Liver (tissue), 9 donors: ENCODE results near the gene BSPRY. TPM values are rescaled to one million over a fixed set of nuclear protein-coding genes. Genes with fewer than 3 reads are reported as not detected.

Experiments used
- DNase-seq: peaks from one replicate; pipeline ENCODE4 v3.0.0-alpha.2; 2017; ENCODE audit warnings: low spot score
- H3K27ac ChIP-seq, 2 donors: one replicate each; pipeline ENCODE4 v1.7.0; 2013; ENCODE audit warnings: inconsistent platforms in 2 of 2, low read length in 2 of 2, control low read depth in 1 of 2, low read depth in 1 of 2, mild to moderate bottlenecking in 1 of 2
- H3K27me3 ChIP-seq, 4 donors: one replicate each; pipeline versions ENCODE4 v1.6.1 to v1.7.0; 2013; ENCODE audit warnings: low read length in 3 of 4, inconsistent platforms in 1 of 4, mild to moderate bottlenecking in 1 of 4, moderate library complexity in 1 of 4; ENCODE audit not compliant: control insufficient read depth in 4 of 4, insufficient read depth in 4 of 4
- H3K36me3 ChIP-seq, 4 donors: one replicate each; pipeline versions ENCODE4 v1.6.1 to v1.7.0; 2013; ENCODE audit warnings: low read length in 3 of 4, mild to moderate bottlenecking in 3 of 4, low read depth in 1 of 4, moderate library complexity in 1 of 4; ENCODE audit not compliant: control insufficient read depth in 4 of 4, insufficient read depth in 3 of 4
- H3K4me1 ChIP-seq, 4 donors: one replicate each; pipeline versions ENCODE4 v1.6.1 to v1.7.0; 2013; ENCODE audit warnings: low read length in 3 of 4, mild to moderate bottlenecking in 3 of 4, moderate library complexity in 1 of 4; ENCODE audit not compliant: control insufficient read depth in 4 of 4, insufficient read depth in 4 of 4
- H3K4me3 ChIP-seq, 3 donors: one replicate each; pipeline versions ENCODE4 v1.6.1 to v1.7.0; 2013; ENCODE audit warnings: low read length in 3 of 3, control low read depth in 1 of 3, low read depth in 1 of 3, mild to moderate bottlenecking in 1 of 3
- H3K9ac ChIP-seq, 2 donors: one replicate each; pipeline ENCODE4 v1.7.0; 2013; ENCODE audit warnings: low read length in 2 of 2, mild to moderate bottlenecking in 2 of 2, moderate library complexity in 2 of 2, control low read depth in 1 of 2, low read depth in 1 of 2
- H3K9me3 ChIP-seq, 4 donors: one replicate each; pipeline versions ENCODE4 v1.6.1 to v1.7.0; 2013; ENCODE audit warnings: low read length in 3 of 4; ENCODE audit not compliant: control insufficient read depth in 4 of 4
- FOXA1 ChIP-seq: IDR thresholded peaks from 2 replicates; pipeline ENCODE4 v1.6.1; 2016; ENCODE audit warnings: antibody characterized with exemption
- GABPA ChIP-seq, 2 donors: IDR thresholded peaks in 1 of 2; conservative IDR thresholded peaks in 1 of 2; 2 replicates each; pipeline ENCODE4 v1.6.1; 2016; ENCODE audit warnings: antibody characterized with exemption in 2 of 2, mild to moderate bottlenecking in 1 of 2, moderate library complexity in 1 of 2
- HNF4A ChIP-seq, 2 donors: conservative IDR thresholded peaks; 2 replicates each; pipeline ENCODE4 v1.6.1; 2016; ENCODE audit warnings: antibody characterized with exemption in 2 of 2, mild to moderate bottlenecking in 2 of 2
- HNF4G ChIP-seq: IDR thresholded peaks from 2 replicates; pipeline ENCODE4 v1.6.1; 2016; ENCODE audit warnings: antibody characterized with exemption
- JUND ChIP-seq, 2 donors: IDR thresholded peaks; 2 replicates each; pipeline ENCODE4 v1.6.1; 2016; ENCODE audit warnings: antibody characterized with exemption in 2 of 2
- NR2F2 ChIP-seq: IDR thresholded peaks from 2 replicates; pipeline ENCODE4 v1.6.1; 2016; ENCODE audit warnings: antibody characterized with exemption
- RAD21 ChIP-seq, 2 donors: IDR thresholded peaks; 2 replicates each; pipeline ENCODE4 v1.6.1; 2016; ENCODE audit warnings: antibody characterized with exemption in 2 of 2, mild to moderate bottlenecking in 2 of 2
- RXRA ChIP-seq, 2 donors: IDR thresholded peaks; 2 replicates each; pipeline ENCODE4 v1.6.1; 2017 to 2018; ENCODE audit warnings: antibody characterized with exemption in 2 of 2, mild to moderate bottlenecking in 1 of 2
- TAF1 ChIP-seq: conservative IDR thresholded peaks from 2 replicates; pipeline ENCODE4 v1.6.1; 2016; ENCODE audit warnings: antibody characterized with exemption, mild to moderate bottlenecking
- YY1 ChIP-seq: IDR thresholded peaks from 2 replicates; pipeline ENCODE4 v1.6.1; 2016; ENCODE audit warnings: antibody characterized with exemption, mild to moderate bottlenecking
- WGBS: extraction: QIAGEN DNeasy Blood & Tissue Kit; methylation state at CpG from one replicate; pipeline ENCODE4 v1.1.7; 2013; 5-methylcytosine and 5-hydroxymethylcytosine counted together
- polyA plus RNA-seq, 2 donors: library from polyadenylated mRNA; stranded (reverse) in 1 of 2; unstranded in 1 of 2; fragments of 200-250 nt in 1 of 2; fragments of >200 nt in 1 of 2; fragmentation: Nextera tagmentation in 1 of 2; extraction: Ambion mirVana in 1 of 2; gene quantifications; one replicate each; pipeline versions ENCODE4 v1.2.1 to v1.2.3, GENCODE V29; 2013 to 2015
- total RNA-seq, 2 donors: library from RNA; depleted of rRNA; stranded (reverse); fragments of >200 nt; gene quantifications; one replicate each; pipeline ENCODE4 v1.2.3, GENCODE V29; 2014
- TF ChIP-seq, protein P1 (sequence below): IDR thresholded peaks from 2 replicates; pipeline ENCODE4 v1.6.1; 2016; ENCODE audit warnings: antibody characterized with exemption
- TF ChIP-seq, protein P2 (sequence below): IDR thresholded peaks from 2 replicates; pipeline ENCODE4 v1.6.1; 2016; ENCODE audit warnings: antibody characterized with exemption
- TF ChIP-seq, protein P3 (sequence below): IDR thresholded peaks from 2 replicates; pipeline ENCODE4 v1.6.1; 2016; ENCODE audit warnings: antibody characterized with exemption
- TF ChIP-seq, protein P4 (sequence below): IDR thresholded peaks from 2 replicates; pipeline ENCODE4 v1.6.1; 2016; ENCODE audit warnings: antibody characterized with exemption, mild to moderate bottlenecking
- TF ChIP-seq, protein P5 (sequence below): fragments of 150-350 bp; IDR thresholded peaks from 2 replicates; pipeline ENCODE4 v1.5.1; 2017; ENCODE audit warnings: improper control_type of control experiment, low read depth, low read length; ENCODE audit not compliant: missing input control
- donor health status: healthy.
- donor health status: healthy.
- donor health status: healthy.
- donor health status: healthy.
- donor health status: healthy.

The BSPRY gene
- total and polyA plus RNA-seq, 4 donors = 0.31 to 2.3 (median 0.65) TPM

DNA sequence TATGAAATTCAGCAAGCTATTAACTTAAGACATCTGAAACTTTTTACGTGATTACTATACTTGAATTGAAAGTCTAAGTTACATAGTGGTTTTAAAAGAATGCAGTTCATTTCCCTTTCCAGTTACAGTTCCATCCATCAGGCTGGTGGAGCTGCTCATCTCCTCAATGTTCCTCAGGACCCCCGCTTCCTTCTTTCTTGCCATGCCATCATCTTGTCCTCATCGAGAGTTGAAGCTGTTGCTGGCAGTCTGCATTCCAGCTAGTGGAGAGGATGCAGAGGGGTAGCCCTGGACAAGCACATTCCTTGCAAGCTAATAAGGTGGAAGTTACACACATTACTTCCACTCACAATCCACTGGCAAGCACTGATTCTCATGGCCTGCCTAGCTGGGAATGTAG lies 37.4 kb upstream of the BSPRY start (continued):
- no peak for TF ChIP-seq HNF4A (conservative IDR thresholded peaks at IDR 0.05)
- TF ChIP-seq JUND (IDR thresholded peaks at IDR 0.05) = no peak
- no peak for TF ChIP-seq GABPA (IDR thresholded peaks at IDR 0.05 in 1 of 2, conservative IDR thresholded peaks at IDR 0.05 in 1 of 2)
- TF ChIP-seq YY1 = no peak
- no peak for TF ChIP-seq FOXA1
- TF ChIP-seq RAD21 (IDR thresholded peaks at IDR 0.05) = no peak
- TF ChIP-seq, protein P1, sequence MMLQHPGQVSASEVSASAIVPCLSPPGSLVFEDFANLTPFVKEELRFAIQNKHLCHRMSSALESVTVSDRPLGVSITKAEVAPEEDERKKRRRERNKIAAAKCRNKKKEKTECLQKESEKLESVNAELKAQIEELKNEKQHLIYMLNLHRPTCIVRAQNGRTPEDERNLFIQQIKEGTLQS = no peak

DNA sequence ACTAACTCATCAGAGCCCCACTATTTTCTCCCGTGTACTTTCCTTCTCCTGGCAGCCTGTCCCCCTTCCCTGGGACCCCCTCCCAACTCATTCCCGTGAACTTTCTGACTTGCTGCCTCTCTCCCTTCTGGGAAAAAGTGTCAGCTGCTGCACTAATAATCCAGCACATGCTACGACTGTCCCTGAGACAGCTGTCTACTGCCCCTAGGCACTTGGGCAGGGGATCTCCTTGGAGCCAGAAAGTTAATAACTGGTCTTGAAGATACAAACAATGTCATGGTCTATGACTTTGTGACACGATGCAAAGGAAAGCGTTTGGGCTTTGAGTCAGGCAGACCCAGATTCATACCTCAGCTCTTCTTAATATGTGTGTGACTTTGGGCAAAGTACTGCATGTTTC lies 36.1 kb upstream of the BSPRY start:
- Histone ChIP-seq H3K27ac (no peak overlapping the region), H3K4me1 (no peaks in the 10 kb centered on the region), H3K9ac (no peak overlapping the region), H3K9me3 (no peaks in the 10 kb centered on the region), H3K4me3 (no peak overlapping the region), H3K27me3 (no peaks in the 10 kb centered on the region), H3K36me3 (peaks cover 0 to 3% (median 0%) of the 10 kb centered on the region in 4 donors)
- 88% methylated on average over 5 of the region's 5 CpGs for WGBS
- DNase-seq = no peak
- TF ChIP-seq GABPA (IDR thresholded peaks at IDR 0.05 in 1 of 2, conservative IDR thresholded peaks at IDR 0.05 in 1 of 2) (no peak), HNF4A (conservative IDR thresholded peaks at IDR 0.05) (no peak), FOXA1 (no peak), NR2F2 (no peak)
- TF ChIP-seq, protein P2, sequence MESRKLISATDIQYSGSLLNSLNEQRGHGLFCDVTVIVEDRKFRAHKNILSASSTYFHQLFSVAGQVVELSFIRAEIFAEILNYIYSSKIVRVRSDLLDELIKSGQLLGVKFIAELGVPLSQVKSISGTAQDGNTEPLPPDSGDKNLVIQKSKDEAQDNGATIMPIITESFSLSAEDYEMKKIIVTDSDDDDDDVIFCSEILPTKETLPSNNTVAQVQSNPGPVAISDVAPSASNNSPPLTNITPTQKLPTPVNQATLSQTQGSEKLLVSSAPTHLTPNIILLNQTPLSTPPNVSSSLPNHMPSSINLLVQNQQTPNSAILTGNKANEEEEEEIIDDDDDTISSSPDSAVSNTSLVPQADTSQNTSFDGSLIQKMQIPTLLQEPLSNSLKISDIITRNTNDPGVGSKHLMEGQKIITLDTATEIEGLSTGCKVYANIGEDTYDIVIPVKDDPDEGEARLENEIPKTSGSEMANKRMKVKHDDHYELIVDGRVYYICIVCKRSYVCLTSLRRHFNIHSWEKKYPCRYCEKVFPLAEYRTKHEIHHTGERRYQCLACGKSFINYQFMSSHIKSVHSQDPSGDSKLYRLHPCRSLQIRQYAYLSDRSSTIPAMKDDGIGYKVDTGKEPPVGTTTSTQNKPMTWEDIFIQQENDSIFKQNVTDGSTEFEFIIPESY = no peak
- TF ChIP-seq, protein P3, sequence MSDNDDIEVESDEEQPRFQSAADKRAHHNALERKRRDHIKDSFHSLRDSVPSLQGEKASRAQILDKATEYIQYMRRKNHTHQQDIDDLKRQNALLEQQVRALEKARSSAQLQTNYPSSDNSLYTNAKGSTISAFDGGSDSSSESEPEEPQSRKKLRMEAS = no peak
- TF ChIP-seq, protein P4, sequence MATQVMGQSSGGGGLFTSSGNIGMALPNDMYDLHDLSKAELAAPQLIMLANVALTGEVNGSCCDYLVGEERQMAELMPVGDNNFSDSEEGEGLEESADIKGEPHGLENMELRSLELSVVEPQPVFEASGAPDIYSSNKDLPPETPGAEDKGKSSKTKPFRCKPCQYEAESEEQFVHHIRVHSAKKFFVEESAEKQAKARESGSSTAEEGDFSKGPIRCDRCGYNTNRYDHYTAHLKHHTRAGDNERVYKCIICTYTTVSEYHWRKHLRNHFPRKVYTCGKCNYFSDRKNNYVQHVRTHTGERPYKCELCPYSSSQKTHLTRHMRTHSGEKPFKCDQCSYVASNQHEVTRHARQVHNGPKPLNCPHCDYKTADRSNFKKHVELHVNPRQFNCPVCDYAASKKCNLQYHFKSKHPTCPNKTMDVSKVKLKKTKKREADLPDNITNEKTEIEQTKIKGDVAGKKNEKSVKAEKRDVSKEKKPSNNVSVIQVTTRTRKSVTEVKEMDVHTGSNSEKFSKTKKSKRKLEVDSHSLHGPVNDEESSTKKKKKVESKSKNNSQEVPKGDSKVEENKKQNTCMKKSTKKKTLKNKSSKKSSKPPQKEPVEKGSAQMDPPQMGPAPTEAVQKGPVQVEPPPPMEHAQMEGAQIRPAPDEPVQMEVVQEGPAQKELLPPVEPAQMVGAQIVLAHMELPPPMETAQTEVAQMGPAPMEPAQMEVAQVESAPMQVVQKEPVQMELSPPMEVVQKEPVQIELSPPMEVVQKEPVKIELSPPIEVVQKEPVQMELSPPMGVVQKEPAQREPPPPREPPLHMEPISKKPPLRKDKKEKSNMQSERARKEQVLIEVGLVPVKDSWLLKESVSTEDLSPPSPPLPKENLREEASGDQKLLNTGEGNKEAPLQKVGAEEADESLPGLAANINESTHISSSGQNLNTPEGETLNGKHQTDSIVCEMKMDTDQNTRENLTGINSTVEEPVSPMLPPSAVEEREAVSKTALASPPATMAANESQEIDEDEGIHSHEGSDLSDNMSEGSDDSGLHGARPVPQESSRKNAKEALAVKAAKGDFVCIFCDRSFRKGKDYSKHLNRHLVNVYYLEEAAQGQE = no peak

DNA sequence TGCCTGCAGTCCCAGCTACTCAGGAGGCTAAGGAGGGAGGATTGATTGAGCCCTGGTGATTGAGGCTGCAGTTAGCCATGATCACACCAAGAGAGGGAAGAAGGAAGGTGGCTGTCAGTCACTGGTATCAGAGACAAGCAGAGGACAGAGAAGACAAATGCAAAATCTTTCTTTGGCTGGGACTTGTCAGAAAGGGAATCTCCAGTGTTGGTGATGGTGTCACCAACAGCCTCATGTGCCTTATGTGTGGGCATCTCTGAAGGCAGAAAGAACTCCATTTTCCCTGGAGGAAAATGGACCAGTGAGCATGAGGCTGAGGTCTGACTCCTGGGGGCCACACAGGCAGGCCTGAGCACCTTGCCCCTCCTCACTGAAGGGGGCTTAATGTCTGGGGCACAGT lies 34.1 kb upstream of the BSPRY start:
- Histone ChIP-seq H3K27ac (no peak overlapping the region), H3K36me3 (peaks cover 0 to 7% (median 2%) of the 10 kb centered on the region in 4 donors), H3K4me3 (no peak overlapping the region), H3K9ac (no peak overlapping the region), H3K27me3 (no peaks in the 10 kb centered on the region), H3K9me3 (no peaks in the 10 kb centered on the region), H3K4me1 (no peaks in the 10 kb centered on the region)
- no peak for DNase-seq
- TF ChIP-seq, protein P5, sequence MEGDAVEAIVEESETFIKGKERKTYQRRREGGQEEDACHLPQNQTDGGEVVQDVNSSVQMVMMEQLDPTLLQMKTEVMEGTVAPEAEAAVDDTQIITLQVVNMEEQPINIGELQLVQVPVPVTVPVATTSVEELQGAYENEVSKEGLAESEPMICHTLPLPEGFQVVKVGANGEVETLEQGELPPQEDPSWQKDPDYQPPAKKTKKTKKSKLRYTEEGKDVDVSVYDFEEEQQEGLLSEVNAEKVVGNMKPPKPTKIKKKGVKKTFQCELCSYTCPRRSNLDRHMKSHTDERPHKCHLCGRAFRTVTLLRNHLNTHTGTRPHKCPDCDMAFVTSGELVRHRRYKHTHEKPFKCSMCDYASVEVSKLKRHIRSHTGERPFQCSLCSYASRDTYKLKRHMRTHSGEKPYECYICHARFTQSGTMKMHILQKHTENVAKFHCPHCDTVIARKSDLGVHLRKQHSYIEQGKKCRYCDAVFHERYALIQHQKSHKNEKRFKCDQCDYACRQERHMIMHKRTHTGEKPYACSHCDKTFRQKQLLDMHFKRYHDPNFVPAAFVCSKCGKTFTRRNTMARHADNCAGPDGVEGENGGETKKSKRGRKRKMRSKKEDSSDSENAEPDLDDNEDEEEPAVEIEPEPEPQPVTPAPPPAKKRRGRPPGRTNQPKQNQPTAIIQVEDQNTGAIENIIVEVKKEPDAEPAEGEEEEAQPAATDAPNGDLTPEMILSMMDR = no peak
- TF ChIP-seq HNF4G (no peak), FOXA1 (no peak), GABPA (IDR thresholded peaks at IDR 0.05 in 1 of 2, conservative IDR thresholded peaks at IDR 0.05 in 1 of 2) (no peak), NR2F2 (no peak), RXRA (IDR thresholded peaks at IDR 0.05) (no peak), TAF1 (no peak), YY1 (no peak), JUND (IDR thresholded peaks at IDR 0.05) (no peak)
- TF ChIP-seq, protein P4 = no peak
- TF ChIP-seq, protein P1 = no peak
- TF ChIP-seq, protein P2 = no peak
